MCF 10A (cell line): Measurements from ENCODE around the gene APC2. TPM values are rescaled to one million over a fixed set of nuclear protein-coding genes. Genes with fewer than 3 reads are reported as not detected.

Source experiments
- BruUV-seq: library from RNA; stranded (reverse); fragments of 400-500 nt; replicated peaks from 2 replicates; lab custom pipeline; 2021; lab: Mats Ljungman, UMichigan
- CTCF ChIA-PET: fragments of 300-600 bp; sonication (Branson Sonifier 250); formaldehyde crosslinking; extraction: SDS; loops from one replicate; lab custom pipeline; 2021; ENCODE audit warnings: antibody characterized with exemption, inconsistent platforms; lab: Yijun Ruan, JAX
- POLR2A ChIA-PET: fragments of 300-600, 350-650 bp; sonication (Branson Sonifier 250); formaldehyde crosslinking; extraction: SDS; loops from one replicate; lab custom pipeline; 2020; ENCODE audit warnings: antibody characterized with exemption, inconsistent platforms; lab: Yijun Ruan, JAX
- DNase-seq: peaks from one replicate; pipeline ENCODE4 v3.0.0-alpha.2; 2018; ENCODE audit not compliant: unreplicated experiment
- H3K27ac Mint-ChIP-seq: one replicate; pipeline ENCODE4 v1.8.0; 2022; ENCODE audit warnings: mild to moderate bottlenecking, low read depth, mixed read lengths; ENCODE audit not compliant: unreplicated experiment
- H3K27me3 Mint-ChIP-seq: one replicate; pipeline ENCODE4 v1.8.0; 2022; ENCODE audit warnings: mixed read lengths; ENCODE audit not compliant: insufficient read depth, unreplicated experiment
- H3K36me3 Mint-ChIP-seq: one replicate; pipeline ENCODE4 v1.8.0; 2022; ENCODE audit warnings: mild to moderate bottlenecking, moderate library complexity, mixed read lengths; ENCODE audit not compliant: insufficient read depth, unreplicated experiment
- H3K4me1 Mint-ChIP-seq: one replicate; pipeline ENCODE4 v1.8.0; 2022; ENCODE audit warnings: mixed read lengths; ENCODE audit not compliant: insufficient read depth, unreplicated experiment
- H3K4me3 Mint-ChIP-seq: one replicate; pipeline ENCODE4 v1.8.0; 2022; ENCODE audit warnings: mild to moderate bottlenecking, moderate library complexity, mixed read lengths; ENCODE audit not compliant: unreplicated experiment
- H3K9me3 Mint-ChIP-seq: one replicate; pipeline ENCODE4 v1.8.0; 2022; ENCODE audit warnings: mixed read lengths; ENCODE audit not compliant: unreplicated experiment
- CTCF ChIP-seq: fragments of 200-600 bp; IDR thresholded peaks from one replicate; pipeline ENCODE4 v1.8.0; 2022; ENCODE audit warnings: antibody characterized with exemption, mild to moderate bottlenecking; ENCODE audit not compliant: unreplicated experiment
- intact Hi-C: fragments of 100-400 bp; cut with micrococcal nuclease; formaldehyde crosslinking; loops from 2 replicates; pipeline ENCODE4 v1.14.1; 2022
- total RNA-seq: library from RNA; stranded (reverse); gene quantifications from 2 replicates; pipeline ENCODE4 v1.2.3, GENCODE V29; 2022

The APC2 gene
- total RNA-seq, 1 experiment from 2014 or later: 0.23 TPM

- H3K4me3 Mint-ChIP-seq: peak overlapping the region; percentile 48
- H3K27me3 Mint-ChIP-seq: no peaks in the 10 kb centered on the region
- no peak overlapping the region for H3K27ac Mint-ChIP-seq
- no peaks in the 10 kb centered on the region for H3K9me3 Mint-ChIP-seq
- ChIA-PET POLR2A (interaction anchor here (0.6 kb wide), 1 partner anchor 11 kb away, joined by 3 read pairs; no protein-coding TSS in a partner anchor), CTCF (no interaction called here)
- BruUV-seq: no TSS peak
- no peak for DNase-seq
- intact Hi-C loops: no loop called here
- TF ChIP-seq CTCF: no peak
- H3K4me1 Mint-ChIP-seq: no peaks in the 10 kb centered on the region
- H3K36me3 Mint-ChIP-seq: peaks cover 12% of the 10 kb centered on the region
Observed at GRCh38 chr19:1468274-1468820, 18.4 kb downstream of the APC2 start.

- no peaks in the 10 kb centered on the region for H3K9me3 Mint-ChIP-seq
- no peaks in the 10 kb centered on the region for H3K27me3 Mint-ChIP-seq
- H3K4me1 Mint-ChIP-seq: no peaks in the 10 kb centered on the region
- ChIA-PET POLR2A (interaction anchor here (0.6 kb wide), 1 partner anchor 11 kb away, joined by 3 read pairs; no protein-coding TSS in a partner anchor), CTCF (no interaction called here)
- no TSS peak for BruUV-seq
- no peak overlapping the region for H3K27ac Mint-ChIP-seq
- TF ChIP-seq CTCF: no peak
- intact Hi-C loops: no loop called here
- peak overlapping the region; percentile 48 for H3K4me3 Mint-ChIP-seq
- peak; percentile 50 for DNase-seq
- peaks cover 15% of the 10 kb centered on the region for H3K36me3 Mint-ChIP-seq
Observed at GRCh38 chr19:1468821-1469254, 18.9 kb downstream of the APC2 start.

- BruUV-seq: no TSS peak
- intact Hi-C loops: no loop called here
- CTCF ChIA-PET: no interaction called here
- Mint-ChIP-seq H3K9me3 (no peaks in the 10 kb centered on the region), H3K4me3 (peak overlapping the region; percentile 38), H3K27ac (no peak overlapping the region), H3K4me1 (no peaks in the 10 kb centered on the region), H3K36me3 (peaks cover 21% of the 10 kb centered on the region), H3K27me3 (no peaks in the 10 kb centered on the region)
- no peak for TF ChIP-seq CTCF
- no peak for DNase-seq
- POLR2A ChIA-PET: no interaction called here
Observed at GRCh38 chr19:1469255-1470054, 19.5 kb downstream of the APC2 start.

- Mint-ChIP-seq H3K27me3 (no peaks in the 10 kb centered on the region), H3K27ac (no peak overlapping the region), H3K36me3 (peaks cover 20% of the 10 kb centered on the region), H3K4me1 (no peaks in the 10 kb centered on the region), H3K4me3 (peak overlapping the region; percentile 38), H3K9me3 (no peaks in the 10 kb centered on the region)
- ChIA-PET CTCF (no interaction called here), POLR2A (interaction anchor here (0.6 kb wide), 1 partner anchor 501 kb away, joined by 3 read pairs; no protein-coding TSS in a partner anchor)
- no peak for TF ChIP-seq CTCF
- intact Hi-C loops: no loop called here
- no TSS peak for BruUV-seq
- DNase-seq: no peak
Observed at GRCh38 chr19:1470055-1470304, 20.1 kb downstream of the APC2 start.
